22Rv1 (cell line): ENCODE data around the gene UPF3A.
"Not testable (repeated sequence)": the region's sequence is repeated elsewhere in the genome, so short reads cannot be mapped to it uniquely, and the experiment has no call there.

Source experiments
- H3K27ac ChIP-seq: fragments of 450-650 bp; 2 replicates; pipeline ENCODE4 v1.5.1; 2017
- CTCF ChIP-seq: fragments of 450-650 bp; IDR thresholded peaks from 2 replicates; pipeline ENCODE4 v1.5.1; 2017; ENCODE audit warnings: mild to moderate bottlenecking
- ZFX ChIP-seq: fragments of 450-650 bp; IDR thresholded peaks from 2 replicates; pipeline ENCODE4 v1.6.1; 2017; ENCODE audit warnings: antibody characterized with exemption, borderline replicate concordance

The UPF3A gene

GRCh38 chr13:114339857-114340534 is 58.6 kb downstream of the UPF3A start:
- TF ChIP-seq CTCF (peak; percentile 87), ZFX (no peak)
- H3K27ac ChIP-seq = no peak overlapping the region

GRCh38 chr13:114341003-114341777 is 59.8 kb downstream of the UPF3A start:
- H3K27ac ChIP-seq = no peak overlapping the region
- no peak for TF ChIP-seq CTCF
- no peak for TF ChIP-seq ZFX

- not testable (repeated sequence) for H3K27ac ChIP-seq
Measured at GRCh38 chr13:114347256-114347655, 65.9 kb downstream of the UPF3A start.

DNA sequence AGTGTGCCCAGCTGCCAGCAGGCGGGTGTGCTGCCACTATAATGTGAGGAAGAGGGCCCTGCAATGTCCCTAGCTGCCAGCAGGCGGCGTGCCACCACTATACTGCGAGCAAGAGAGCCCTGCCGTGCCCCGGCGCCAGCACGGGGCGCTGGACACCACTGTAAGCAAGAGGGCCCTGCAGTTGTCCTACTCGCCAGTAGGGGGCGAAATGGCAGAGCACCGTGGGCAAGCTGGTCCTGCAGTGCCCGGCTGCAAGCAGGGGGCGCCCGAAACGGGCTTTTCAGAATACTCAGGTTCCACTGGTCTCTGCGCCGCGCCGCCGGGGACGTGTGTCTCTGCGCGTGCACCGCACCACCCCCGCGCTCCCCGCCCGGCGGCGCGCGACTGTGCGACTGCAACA is 71.4 kb downstream of the UPF3A start:
- TF ChIP-seq CTCF = peak; percentile 87
- H3K27ac ChIP-seq = not testable (repeated sequence)

DNA sequence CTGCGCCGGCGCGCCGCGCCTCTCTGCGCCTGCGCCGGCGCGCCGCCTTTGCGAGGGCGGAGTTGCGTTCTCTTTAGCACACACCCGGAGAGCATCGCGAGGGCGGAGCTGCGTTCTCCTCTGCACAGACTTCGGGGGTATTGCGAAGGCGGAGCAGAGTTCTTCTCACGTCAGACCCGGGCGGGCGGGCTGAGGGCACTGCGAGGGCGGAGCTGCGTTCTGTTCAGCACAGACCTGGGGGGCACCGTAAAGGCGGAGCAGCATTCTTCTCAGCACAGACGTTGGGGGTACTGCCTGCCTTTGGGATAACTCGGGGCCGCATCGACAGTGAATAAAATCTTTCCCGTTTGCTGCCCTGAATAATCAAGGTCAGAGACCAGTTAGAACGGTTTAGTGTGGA is 72.0 kb downstream of the UPF3A start:
- H3K27ac ChIP-seq = not testable (repeated sequence)
